Measurements from ENCODE around the gene TSPAN17. TPM values are rescaled to one million over a fixed set of nuclear protein-coding genes. Genes with fewer than 3 reads are reported as not detected.

TSPAN17 gene
- total RNA-seq, 1 donor from 2014 or later: 53.9 TPM

DNA sequence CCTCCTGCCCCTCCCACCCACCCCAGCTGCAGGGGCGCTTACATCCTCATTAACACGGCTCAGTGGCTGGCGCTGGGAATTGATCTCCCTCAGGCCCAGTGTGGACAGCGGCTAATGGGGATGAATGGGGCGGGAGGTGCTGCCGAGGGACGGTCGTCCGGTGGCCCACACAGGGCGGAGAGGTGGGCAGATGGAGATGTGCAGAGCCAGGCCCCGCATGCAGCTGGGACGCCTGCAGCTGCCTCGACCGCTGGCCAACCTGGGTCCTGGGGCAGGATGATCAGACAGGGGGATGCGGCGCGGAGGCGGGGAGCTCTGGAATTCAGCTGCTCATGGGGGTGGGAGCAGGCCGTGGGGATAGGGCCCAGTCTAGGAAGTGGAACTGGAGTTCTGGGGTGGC, 17.6 kb downstream of the TSPAN17 start:
- Histone ChIP-seq H3K36me3 (ENCODE audit: control insufficient read depth, insufficient read depth, low read length) (no peaks in the 10 kb centered on the region), H3K4me3 (ENCODE audit: low read depth, low read length) (no peak overlapping the region), H3K27me3 (ENCODE audit: control insufficient read depth, insufficient read depth, low read length) (peaks cover 46% of the 10 kb centered on the region)
- TF ChIP-seq, protein P1, sequence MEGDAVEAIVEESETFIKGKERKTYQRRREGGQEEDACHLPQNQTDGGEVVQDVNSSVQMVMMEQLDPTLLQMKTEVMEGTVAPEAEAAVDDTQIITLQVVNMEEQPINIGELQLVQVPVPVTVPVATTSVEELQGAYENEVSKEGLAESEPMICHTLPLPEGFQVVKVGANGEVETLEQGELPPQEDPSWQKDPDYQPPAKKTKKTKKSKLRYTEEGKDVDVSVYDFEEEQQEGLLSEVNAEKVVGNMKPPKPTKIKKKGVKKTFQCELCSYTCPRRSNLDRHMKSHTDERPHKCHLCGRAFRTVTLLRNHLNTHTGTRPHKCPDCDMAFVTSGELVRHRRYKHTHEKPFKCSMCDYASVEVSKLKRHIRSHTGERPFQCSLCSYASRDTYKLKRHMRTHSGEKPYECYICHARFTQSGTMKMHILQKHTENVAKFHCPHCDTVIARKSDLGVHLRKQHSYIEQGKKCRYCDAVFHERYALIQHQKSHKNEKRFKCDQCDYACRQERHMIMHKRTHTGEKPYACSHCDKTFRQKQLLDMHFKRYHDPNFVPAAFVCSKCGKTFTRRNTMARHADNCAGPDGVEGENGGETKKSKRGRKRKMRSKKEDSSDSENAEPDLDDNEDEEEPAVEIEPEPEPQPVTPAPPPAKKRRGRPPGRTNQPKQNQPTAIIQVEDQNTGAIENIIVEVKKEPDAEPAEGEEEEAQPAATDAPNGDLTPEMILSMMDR (IDR thresholded peaks at IDR 0.05; ENCODE audit: insufficient read depth, low read length, poor library complexity, severe bottlenecking): no peak
- no peak for DNase-seq (ENCODE audit: low read depth)

DNA sequence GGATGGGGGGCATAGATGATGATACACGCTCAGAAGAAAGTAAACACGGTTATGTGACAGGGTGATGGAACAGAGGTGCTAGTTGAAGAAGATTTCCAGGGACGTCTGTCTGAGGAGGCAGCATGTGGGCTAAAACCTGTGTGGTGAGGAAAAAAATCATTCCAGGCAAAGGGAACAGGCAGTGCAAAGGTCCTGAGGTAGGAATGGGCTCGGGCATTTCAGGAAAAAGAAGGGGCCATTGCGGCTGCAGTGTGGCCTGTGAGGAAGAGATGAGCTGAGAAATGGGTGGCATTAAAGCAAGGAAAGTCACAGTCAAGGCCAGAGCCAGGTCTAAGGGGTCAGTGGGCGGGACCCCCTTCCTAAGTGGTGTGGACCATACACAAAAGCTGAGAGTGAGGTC, 18.2 kb downstream of the TSPAN17 start:
- no peaks in the 10 kb centered on the region for H3K36me3 ChIP-seq (ENCODE audit: control insufficient read depth, insufficient read depth, low read length)
- TF ChIP-seq, protein P1 (IDR thresholded peaks at IDR 0.05; ENCODE audit: insufficient read depth, low read length, poor library complexity, severe bottlenecking): no peak
- H3K27me3 ChIP-seq (ENCODE audit: control insufficient read depth, insufficient read depth, low read length): peaks cover 51% of the 10 kb centered on the region
- no peak for DNase-seq (ENCODE audit: low read depth)
- no peak overlapping the region for H3K4me3 ChIP-seq (ENCODE audit: low read depth, low read length)

DNA sequence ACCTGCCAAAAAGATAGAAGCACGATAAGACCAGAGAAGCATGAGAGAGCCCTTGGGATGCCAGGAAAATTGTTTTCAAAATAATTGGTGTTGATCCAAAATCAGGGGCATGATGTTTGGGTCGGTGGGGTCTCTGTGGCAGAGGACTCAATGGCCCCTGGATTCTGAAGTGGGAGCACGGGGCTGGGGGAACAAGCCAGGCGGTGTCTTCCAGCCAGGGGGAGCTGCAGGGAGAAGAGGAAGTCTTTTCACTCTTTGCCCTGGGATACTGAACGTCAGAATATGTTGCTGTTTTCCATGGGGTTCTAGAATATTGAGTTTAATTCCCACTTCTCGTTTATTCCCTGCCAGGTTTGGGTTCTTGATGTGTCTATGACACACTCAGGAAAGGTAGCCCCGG, 20.4 kb downstream of the TSPAN17 start:
- DNase-seq (ENCODE audit: low read depth): no peak
- Histone ChIP-seq H3K4me3 (ENCODE audit: low read depth, low read length) (no peak overlapping the region), H3K27me3 (ENCODE audit: control insufficient read depth, insufficient read depth, low read length) (peaks cover 46% of the 10 kb centered on the region), H3K36me3 (ENCODE audit: control insufficient read depth, insufficient read depth, low read length) (no peaks in the 10 kb centered on the region)
- TF ChIP-seq, protein P1 (IDR thresholded peaks at IDR 0.05; ENCODE audit: insufficient read depth, low read length, poor library complexity, severe bottlenecking): no peak

DNA sequence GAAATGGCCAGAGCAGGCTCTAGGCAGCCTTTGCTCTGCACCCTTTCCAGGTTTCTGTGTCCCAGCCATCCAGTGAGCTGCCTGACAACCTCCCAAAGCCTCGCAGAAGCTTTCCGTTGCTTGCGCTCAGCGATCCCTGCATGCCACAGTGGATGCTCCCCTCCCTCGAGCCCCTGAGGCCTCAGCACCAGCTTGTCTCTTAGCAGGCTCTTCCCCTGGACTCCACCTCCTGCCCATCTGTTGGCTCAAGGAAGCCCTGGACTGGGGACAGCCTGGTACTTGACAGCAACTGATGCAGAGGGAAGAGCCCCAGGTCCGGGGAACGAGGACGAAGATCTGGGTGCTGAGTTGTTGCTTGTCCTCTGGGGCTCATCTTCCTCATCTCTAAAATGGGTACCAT, 23.2 kb downstream of the TSPAN17 start:
- H3K4me3 ChIP-seq (ENCODE audit: low read depth, low read length): no peak overlapping the region
- H3K27me3 ChIP-seq (ENCODE audit: control insufficient read depth, insufficient read depth, low read length): peaks cover 22% of the 10 kb centered on the region
- DNase-seq (ENCODE audit: low read depth): no peak
- no peaks in the 10 kb centered on the region for H3K36me3 ChIP-seq (ENCODE audit: control insufficient read depth, insufficient read depth, low read length)
- TF ChIP-seq, protein P1 (IDR thresholded peaks at IDR 0.05; ENCODE audit: insufficient read depth, low read length, poor library complexity, severe bottlenecking): no peak

DNA sequence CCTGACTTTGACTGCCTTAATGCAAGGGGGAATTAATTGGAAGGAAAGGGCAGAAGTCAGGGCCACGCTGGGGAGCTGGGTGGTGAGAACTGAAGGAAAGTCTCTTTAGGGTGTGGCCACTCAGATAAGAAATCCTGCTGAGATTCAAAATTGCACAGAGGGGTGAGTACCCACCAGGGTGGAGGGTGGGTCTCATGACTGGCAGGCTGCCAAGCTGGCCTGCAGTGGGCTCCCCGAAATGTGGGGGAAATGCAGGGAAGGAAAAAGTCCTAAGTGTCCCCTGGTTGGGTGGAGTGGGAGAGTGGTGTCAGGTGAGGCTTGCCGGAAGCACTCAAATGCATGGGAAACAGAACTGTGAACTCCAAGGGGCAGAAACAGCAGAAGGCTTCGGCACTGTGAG, 24.1 kb downstream of the TSPAN17 start:
- Histone ChIP-seq H3K4me3 (ENCODE audit: low read depth, low read length) (no peak overlapping the region), H3K27me3 (ENCODE audit: control insufficient read depth, insufficient read depth, low read length) (peaks cover 18% of the 10 kb centered on the region), H3K36me3 (ENCODE audit: control insufficient read depth, insufficient read depth, low read length) (no peaks in the 10 kb centered on the region)
- DNase-seq (ENCODE audit: low read depth): no peak
- TF ChIP-seq, protein P1 (IDR thresholded peaks at IDR 0.05; ENCODE audit: insufficient read depth, low read length, poor library complexity, severe bottlenecking): no peak
